Glomerular visceral epithelial cell (primary cell): ENCODE data around the gene KIAA1217.

Experiments
- DNase-seq: peaks from one replicate; pipeline ENCODE4 v3.0.0-alpha.2; 2016; ENCODE audit errors: extremely low spot score

The KIAA1217 gene

DNA sequence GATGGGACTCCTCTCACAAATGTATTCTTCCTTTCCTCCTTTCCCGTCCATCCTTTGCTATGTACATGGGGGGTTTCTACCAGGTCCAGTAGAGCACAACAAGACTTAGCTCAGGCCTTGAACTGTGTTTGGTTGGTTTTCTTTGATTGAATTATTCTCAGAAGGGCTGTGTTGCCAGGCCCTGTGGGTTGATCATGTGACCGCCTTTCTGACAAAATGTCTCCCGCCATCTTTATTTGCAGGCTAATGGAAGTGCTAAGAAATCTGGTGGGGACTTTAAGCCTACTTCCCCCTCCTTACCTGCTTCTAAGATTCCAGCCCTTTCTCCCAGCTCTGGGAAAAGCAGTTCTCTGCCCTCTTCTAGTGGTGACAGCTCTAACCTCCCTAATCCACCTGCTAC lies 336.6 kb downstream of the KIAA1217 start:
- no peak for DNase-seq

DNA sequence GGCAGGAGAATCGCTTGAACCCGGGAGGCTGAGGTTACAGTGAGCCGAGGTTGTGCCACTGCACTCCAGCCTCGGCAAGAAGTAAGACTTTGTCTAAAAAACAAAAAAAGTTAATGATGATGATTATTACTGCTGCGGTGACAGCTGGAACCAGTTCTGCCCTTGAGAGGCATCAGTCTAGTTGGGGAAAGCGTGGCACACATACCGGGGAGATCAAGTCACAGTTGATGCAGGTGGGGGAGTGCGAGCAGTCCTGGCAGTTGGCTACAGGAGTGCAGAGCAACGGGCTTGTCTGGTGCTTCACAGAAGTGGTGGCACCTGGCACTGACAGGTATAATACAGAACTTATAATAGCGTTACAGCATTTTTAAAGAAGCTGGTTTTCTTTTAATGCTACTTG lies 341.7 kb downstream of the KIAA1217 start:
- no peak for DNase-seq

DNA sequence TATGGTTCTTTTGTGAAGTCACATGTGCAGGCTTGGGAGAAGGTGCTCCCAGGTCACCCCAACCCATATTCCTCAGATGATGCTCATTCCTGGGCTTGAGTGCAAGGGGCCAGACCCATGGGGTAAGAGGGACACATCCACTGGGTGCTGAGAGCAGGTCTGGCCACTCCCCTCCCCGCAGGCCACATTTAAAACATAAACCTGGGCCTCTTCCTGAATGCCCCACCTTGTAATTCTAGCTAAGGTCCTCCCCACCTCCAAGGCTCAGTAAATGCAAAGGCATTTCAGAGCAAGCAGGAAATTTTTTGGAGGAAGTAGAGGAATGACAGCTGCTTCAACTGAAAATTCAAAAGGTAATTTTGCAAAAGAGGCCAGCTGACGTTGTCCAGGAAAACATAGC lies 342.2 kb downstream of the KIAA1217 start:
- no peak for DNase-seq

DNA sequence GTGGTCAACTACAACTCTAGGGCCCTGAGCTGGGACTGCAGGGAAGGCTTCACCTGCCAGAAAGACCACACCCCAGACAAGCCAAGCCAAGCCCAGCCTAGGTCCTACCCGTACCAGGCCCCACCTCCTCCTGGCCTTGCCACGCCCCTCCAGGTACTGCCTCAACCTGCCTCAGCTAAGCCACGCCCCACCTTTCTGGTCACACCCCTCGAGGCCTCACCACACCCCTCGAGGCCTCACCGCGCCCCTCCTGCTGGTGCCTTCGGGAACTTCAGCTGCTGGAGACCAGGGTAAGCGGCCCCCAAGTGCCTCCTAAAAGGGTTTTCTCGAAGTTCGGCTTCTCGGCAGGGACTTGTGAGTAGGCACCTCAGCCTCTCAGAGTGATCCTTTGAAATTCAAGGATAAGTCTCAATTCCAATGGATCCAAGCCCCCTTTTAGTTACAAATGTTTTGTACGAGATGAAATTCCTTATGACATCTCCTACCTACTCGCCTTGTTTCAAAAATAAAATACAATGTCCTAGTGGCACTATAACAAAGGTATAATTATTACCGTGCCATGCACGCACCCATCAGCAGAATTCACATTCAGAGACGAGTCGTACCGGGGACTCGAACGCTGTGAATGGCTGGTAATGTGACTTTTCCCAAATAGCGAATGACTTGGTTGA lies 343.5 kb downstream of the KIAA1217 start:
- DNase-seq = peak; percentile 15

DNA sequence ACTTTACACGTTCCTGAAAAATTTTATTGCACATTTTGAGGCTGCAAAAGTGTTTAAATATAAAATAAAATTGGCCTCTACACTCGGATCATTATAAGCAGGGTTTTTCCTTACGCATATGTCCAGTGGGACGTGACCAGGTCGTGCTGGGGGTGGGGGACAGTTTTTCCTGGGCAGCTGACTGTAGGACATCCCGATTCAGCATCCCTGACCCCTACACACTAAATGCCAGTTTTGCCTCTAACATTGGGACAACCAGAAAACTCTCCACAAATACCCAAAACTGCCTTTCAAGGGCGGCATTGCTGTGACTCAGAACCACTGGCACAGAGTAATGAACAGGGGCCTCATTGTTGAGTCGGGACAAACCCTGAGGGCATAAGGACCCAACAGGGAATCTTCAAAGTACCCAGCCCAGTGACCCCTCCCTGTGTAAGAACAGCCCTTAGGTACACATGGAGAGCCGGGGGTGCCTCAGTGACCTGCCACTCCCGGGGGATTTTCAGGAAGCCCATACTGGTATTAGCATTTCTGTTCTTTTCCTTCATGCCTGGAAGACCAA lies 344.2 kb downstream of the KIAA1217 start:
- no peak for DNase-seq

DNA sequence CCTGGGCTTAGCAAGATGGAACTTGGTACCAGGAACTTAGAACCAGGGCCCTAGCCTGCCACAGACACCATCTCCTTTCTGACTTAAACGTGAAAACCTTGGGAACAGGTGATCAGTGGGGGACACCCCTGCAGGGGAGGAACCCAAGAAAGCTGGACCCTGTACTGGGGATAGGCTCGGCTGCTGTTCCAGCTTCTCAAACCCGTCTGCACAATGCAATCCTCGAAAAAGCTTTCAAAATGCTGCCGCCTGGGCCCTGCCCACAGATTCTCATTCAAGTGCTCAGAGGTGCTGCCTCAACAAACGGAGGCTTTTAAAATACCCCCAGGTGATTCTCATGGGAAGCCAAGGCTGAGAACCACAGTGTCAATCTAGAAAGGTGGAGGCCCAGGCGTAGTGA lies 345.1 kb downstream of the KIAA1217 start:
- DNase-seq = no peak

DNA sequence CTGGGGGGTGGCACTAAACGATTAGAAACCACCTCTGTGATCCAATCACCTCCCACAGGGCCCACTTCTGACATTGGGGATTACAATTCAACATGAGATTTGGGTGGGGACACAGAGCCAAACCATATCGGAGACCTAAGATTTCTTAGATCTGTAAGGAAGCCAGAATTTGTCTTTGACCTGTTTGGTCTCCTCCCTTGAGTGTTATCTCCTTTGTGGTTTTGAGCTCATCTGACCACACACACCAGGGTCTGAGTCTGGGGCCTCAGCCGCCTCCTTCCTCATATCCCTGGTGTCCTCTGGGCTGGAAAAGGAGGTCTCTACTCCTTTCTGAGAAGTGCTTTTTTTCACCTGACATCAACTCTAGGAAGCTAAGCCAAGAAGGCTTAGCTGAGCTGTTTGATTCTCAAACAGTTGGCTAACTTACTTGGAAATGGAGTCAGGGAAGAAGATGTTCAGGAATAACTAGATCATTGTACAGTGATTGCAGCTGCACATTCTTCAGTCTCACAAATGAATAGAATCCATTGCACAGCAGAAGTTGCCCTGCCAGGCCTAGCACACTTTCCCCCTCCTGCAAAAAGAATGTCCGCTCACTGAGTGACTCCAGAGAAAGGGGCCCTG lies 347.3 kb downstream of the KIAA1217 start:
- DNase-seq = no peak

DNA sequence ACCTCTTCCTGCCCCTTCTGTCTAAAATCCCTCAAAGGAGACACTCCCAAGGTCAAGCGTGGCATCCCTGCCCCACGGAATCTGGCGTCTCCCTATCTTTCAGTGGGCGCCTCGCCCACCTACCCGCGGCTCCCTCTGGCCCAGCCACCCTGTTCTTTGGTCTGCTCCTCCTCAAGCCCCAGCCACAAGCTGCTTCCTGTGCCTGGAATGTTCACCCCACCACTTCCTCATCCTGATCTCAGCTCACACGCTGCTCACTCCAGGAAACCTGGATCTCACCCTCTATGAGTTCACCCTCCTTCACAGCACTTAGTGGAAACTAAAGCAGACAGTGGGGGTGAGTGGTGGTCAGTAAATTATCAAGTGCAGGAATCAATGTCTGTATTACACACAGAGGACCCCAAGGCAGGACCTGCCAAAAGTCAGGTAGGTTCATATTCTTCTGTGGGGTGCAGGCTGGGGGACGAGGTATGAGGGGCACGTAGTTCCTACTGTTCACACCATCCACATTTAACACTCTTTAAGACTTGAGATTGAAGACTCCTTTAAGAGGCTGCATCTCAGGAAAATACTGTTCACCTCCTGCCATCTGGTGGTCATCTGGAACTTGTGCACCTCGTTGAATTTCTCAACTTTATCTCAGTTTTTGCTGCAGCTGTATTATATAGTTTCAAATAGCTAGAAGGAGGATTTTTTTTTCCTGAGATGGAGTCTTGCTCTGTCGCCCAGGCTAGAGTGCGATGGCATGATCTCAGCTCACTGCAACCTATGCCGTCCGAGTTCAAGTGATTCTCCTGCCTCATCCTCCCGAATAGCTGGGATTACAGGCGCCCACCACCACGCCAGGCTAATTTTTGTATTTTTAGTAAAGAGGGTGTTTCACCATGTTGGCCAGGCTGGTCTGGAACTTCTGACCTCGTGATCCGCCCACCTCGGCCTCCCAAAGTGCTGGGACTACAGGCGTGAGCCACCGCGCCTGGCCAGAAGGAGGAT lies 348.1 kb downstream of the KIAA1217 start:
- DNase-seq = peak; percentile 64

DNA sequence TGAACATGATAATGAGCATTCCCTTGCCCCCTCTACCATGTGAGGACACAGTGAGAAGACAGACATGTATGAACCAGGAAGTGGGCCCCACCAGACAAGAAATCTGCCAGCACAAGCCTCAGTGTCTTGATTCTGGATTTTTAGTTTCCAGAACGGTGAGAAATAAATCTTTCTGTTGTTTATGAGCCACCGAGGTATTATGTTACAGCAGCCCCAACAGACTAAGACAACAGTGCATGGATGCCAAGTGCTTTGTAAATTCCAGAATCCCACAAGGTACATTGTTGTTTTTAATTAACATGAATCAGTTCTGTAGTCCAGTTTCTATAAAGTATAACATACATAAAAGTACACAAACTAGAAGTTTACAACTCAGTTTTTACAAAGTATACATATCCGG lies 352.5 kb downstream of the KIAA1217 start:
- no peak for DNase-seq

DNA sequence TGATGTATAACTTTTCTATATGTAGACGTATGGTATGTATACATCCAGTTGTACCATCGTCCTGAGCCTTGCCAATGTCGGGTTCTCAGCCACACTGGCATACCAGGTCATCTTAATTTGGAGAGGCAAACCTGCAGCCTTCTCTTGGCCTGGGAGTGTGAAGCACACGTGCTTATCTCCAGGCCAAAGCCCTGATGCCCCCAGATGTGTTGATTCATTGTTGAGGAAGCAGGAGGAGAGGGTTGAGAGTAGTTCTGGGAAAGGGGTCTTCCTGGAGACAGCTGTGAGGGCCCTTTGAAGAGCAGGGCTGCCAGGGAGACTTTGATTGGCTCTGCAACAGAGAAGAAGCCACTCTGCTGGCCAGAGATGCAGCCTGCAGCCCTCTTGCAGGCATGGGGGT lies 359.1 kb downstream of the KIAA1217 start:
- DNase-seq = no peak

DNA sequence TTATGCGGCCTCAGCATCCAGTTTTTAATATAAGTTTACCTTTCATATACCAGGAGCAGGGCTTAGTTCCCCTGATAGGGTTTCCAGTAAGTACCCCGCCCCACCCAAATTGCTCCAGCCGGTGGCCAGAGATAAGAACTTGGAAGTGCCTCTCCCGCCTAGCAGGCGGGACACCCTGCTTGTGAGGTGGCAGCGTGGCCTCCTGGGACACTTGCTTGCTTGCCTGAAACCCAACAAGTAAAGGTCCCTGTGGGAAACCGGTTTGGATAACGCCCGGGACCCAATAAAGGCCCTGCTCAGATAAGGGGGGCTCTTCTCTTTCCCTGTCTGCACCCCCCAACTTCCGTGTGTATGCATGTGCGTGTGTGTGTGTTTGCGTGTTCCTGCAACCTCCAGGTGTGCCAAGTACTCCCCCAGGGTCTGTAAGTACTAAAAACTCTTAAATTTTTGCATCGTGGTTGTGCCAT lies 360.4 kb downstream of the KIAA1217 start:
- no peak for DNase-seq

DNA sequence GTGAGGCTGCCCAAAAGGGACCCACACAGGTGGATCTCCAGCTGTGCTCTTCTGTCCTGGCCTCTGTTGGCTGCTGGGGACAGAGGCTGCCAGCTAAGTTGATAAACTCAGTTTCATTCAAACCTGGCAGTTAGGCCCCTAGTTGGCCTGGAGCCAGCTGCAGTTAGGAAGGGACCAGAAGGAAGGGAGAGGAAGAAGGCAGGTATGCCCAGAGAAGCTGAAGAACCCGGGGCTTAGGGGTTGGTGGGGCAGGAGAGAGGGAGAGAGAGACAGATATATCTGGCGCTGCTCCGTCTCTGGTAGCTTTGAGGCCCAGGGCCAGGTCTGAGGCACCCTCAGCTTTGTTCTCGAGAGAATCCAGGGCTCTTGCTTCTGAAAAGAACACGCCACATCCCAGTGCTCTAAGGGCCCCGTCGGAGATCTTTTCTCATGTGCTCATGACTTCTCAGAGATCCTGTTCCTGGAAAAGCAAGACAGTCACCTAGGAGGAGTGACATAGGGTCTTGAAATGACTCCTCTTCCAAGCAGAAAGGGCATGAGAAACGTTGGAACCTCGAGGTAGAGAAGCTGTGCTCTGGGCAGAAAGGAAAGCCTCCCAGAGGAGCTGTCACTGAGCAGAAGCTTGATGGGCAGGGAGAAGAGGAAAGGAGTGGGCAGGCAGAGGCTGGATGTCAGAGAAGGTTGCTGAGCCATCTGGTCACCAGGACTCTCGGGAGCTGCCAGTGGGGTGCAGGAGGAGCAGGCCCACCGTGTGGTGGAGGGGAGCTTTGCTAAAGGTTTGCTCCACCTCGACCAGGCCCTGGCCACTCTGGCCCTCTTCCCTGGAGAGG lies 361.1 kb downstream of the KIAA1217 start:
- DNase-seq = no peak

DNA sequence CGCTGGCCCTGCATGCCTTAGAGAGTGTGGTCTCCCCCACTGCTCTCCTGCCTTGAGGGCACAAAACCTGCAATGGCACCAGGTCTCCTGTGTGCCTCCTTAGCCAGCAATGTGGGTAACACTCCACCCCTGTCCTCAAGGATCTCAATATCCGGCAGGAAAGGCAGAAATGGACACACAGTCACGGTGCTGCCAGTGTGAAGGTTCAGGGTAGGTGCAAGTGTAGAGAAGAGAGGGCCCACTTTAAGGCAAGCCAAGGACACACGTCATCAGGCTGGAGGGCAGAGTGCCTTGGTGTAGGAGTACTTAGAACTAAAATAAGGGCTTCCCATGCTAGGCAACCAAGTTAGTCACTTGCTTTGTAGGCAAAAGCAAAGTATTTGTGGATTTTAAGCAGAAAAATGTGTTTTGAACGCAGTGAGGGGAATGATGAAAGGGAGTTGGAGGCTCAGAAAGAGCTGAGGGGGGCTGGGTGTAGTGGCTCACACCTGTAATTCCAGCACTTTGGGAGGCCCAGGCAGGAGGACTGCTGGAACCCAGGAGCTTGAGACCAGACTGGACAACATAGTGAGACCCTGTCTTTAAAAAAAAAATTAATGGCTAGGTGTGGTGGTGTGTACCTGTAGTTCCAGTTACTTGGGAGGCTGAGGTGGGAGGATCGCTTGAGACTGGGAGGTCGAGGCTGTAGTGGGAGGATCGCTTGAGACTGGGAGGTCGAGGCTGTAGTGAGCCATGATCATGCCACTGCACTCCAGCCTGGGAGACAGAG lies 361.9 kb downstream of the KIAA1217 start:
- no peak for DNase-seq

DNA sequence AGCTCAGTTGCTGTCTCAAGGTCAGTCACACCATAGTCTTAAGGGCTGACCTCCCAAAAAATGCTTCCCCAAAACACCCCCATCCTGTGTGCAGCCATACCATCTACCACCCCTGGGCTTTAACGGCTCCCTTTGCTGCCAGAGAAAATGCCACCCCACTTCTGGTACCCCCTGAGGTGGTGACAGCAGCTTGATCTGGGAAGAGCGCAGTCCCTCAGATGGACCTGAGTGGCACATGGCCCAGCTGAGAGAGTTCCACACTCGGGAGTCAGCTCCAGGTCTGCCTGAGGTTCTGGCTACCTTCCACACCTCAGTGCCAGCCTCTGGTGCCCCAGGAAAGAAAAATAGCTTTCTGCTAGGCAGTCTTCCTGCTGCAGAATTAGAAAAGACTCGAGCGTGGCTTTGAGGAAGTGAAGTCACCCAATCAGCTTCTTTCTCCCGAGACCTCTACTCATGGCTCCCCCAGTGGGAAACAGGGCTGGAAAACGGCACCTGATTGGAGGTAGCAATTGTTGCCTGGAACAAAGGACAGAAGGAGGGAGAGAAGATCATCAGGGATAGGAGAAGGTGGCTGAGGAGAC lies 363.0 kb downstream of the KIAA1217 start:
- DNase-seq = no peak

DNA sequence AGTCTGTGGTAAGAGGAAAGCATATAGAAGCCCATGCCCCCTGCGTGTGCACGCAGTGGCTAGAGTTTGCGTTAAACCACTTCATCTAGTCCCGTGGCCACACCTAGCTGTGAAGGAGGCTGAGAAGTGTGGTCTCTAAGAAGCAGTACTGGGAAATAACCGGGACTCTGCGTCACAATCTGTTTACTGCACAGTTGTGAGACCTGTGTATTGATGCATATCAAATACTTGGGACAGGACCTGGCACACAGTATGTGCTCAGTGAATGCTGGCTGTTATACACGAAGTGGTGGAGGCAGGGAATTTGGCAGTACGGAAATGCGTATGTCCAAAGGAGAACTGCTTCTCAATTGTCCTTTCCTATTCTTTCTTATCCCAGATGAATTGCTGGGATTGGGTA lies 365.2 kb downstream of the KIAA1217 start:
- no peak for DNase-seq

DNA sequence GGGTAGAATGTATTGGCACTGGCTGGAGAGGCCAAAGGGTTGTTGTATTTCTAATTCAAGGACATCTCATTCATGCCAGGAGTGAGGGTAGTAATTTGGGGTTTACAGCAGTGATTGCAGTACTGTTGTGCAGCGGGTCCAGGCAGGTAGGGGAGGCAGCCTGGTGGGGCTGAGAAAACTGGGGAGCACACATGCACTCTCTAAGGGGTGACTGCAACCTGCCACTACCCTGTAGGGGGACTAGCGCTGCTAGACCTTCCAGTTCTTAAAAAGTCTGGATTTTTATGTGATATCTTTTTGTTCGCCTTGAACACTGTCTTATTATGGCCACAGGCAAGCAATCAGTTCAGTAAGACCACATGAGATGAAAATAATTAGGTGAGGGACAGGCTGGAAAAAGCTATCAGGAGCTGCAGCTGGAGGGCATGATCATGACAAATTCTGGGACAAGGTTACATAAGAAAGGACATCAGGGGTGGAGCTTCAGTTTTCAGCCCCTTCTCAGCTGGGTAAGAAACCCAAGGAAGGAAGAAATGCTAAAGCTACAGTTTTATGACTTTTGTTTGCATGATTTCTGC lies 365.7 kb downstream of the KIAA1217 start:
- no peak for DNase-seq

DNA sequence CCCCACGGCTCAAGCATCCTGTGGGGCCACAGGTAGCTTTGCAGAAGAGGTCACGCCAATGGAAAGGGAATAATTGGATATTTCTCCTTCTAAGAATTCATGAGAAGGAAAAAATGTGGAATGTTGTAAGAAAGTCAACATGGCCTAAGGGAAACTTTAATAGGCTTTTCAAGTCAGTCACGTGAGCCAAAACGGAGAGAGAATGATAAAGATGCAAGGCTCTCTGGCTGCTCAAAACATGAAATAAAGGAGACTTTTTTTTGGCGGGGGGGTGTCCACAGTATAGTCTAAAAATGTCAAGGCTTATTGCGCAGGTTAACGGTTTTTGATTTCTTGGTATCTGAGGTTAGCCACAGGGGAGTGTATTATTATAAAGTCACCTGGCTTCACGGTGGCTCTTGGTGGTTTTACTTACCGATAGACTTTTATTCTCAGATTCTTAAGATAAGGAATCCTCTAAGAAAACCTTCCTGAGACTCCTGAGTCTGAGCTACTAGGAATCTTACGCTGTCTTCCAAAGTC lies 366.6 kb downstream of the KIAA1217 start:
- DNase-seq = no peak

DNA sequence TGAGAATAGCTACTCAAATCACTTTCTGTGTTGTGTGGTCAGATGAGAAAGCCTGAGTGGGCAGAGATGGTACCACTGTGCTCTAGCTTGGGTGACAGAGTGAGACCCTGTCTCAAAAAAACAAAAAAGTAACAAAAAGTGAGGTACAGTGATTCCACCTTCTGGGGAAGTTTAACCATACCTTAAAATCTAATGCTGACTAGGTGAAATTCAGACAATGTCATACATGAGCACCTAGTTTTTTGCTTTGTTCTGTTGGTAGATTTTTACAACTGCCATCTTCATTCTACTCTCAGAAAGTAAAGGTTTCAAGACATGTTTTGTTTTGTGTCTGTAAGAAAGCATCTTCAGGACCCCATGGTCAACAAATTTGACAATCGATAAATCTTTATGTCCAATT lies 370.5 kb downstream of the KIAA1217 start:
- no peak for DNase-seq

DNA sequence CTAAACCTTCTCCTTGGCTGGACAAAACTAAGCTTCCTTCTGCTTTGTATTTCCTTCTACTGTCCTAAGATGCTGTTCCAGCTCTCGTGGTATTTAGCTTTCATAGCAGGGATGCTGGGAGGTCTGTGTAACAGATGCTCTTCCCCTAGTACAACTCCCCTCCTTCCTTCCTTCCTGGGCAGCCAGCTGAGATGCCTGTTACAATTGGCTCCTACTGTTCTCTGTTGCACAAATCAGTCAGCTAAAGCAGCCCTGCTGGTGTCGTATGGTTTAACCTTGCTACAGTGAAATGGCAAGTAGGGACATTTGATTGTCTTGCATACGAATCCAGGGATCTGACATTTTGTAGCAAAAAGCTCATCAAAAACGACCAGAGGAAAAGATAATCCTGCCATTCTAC lies 371.0 kb downstream of the KIAA1217 start:
- no peak for DNase-seq

DNA sequence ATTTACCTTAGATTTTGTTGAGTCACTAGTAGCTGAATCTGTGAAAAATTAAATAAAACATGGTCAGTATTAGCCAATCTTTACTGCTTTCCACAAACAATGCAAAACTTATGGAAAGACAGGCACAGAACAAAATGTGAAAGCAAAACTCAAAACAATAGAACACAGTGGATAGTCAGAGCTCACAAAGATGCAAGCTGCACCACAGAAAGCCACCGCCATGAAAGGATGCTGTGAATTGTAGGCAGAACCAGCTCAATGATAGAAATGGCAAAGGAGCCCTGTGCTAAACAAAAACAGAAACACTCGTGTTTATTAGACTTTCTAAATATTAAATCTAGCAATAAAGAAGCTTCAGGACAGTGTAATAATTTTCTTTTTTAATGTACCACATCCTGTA lies 380.3 kb downstream of the KIAA1217 start:
- DNase-seq = no peak
